Mononuclear cell (primary cell): ENCODE data around the gene MLIP. TPM values are rescaled to one million over a fixed set of nuclear protein-coding genes. Genes with fewer than 3 reads are reported as not detected.
"Not testable (repeated sequence)": the region's sequence is repeated elsewhere in the genome, so short reads cannot be mapped to it uniquely, and the experiment has no call there.

Experiments used
- H3K27me3 ChIP-seq: 2 replicates; pipeline ENCODE4 v1.6.0; 2011; ENCODE audit warnings: low read length, control low read depth; ENCODE audit not compliant: insufficient read depth
- H3K4me1 ChIP-seq: 2 replicates; pipeline ENCODE4 v1.5.1; 2011; ENCODE audit warnings: mild to moderate bottlenecking, low read length, control low read depth; ENCODE audit not compliant: insufficient read depth
- H3K4me3 ChIP-seq: 2 replicates; pipeline ENCODE4 v1.5.1; 2011; ENCODE audit warnings: mild to moderate bottlenecking, low read length, moderate library complexity
- H3K9me3 ChIP-seq: 2 replicates; pipeline ENCODE4 v1.5.1; 2011; ENCODE audit warnings: low read depth, mild to moderate bottlenecking, control low read depth, low read length
- total RNA-seq: library from RNA; depleted of rRNA; stranded (reverse); fragments of >200 nt; gene quantifications from one replicate; pipeline ENCODE4 v1.2.3, GENCODE V29; 2012

The MLIP gene
- total RNA-seq, 1 donor = not detected

GRCh38 chr6:54248994-54249393, 137.8 kb downstream of the MLIP start:
- H3K27me3 ChIP-seq = no peaks in the 10 kb centered on the region
- no peaks in the 10 kb centered on the region for H3K9me3 ChIP-seq
- H3K4me3 ChIP-seq = no peak overlapping the region
- no peaks in the 10 kb centered on the region for H3K4me1 ChIP-seq

GRCh38 chr6:54249812-54250211, 138.6 kb downstream of the MLIP start:
- H3K4me1 ChIP-seq, H3K9me3 ChIP-seq, H3K4me3 ChIP-seq, H3K27me3 ChIP-seq: not testable (repeated sequence)

GRCh38 chr6:54252496-54252895, 141.3 kb downstream of the MLIP start:
- Histone ChIP-seq H3K4me3 (no peak overlapping the region), H3K27me3 (no peaks in the 10 kb centered on the region), H3K4me1 (no peaks in the 10 kb centered on the region), H3K9me3 (no peaks in the 10 kb centered on the region)

GRCh38 chr6:54252916-54253315, 141.7 kb downstream of the MLIP start:
- H3K4me3 ChIP-seq = no peak overlapping the region
- H3K4me1 ChIP-seq = no peaks in the 10 kb centered on the region

GRCh38 chr6:54254886-54255285, 143.6 kb downstream of the MLIP start:
- Histone ChIP-seq H3K4me3 (no peak overlapping the region), H3K27me3 (no peaks in the 10 kb centered on the region), H3K4me1 (no peaks in the 10 kb centered on the region), H3K9me3 (no peaks in the 10 kb centered on the region)

More at GRCh38 chr6:54252916-54253315, 141.7 kb downstream of the MLIP start:
- Histone ChIP-seq H3K27me3 (no peaks in the 10 kb centered on the region), H3K9me3 (no peaks in the 10 kb centered on the region)

DNA sequence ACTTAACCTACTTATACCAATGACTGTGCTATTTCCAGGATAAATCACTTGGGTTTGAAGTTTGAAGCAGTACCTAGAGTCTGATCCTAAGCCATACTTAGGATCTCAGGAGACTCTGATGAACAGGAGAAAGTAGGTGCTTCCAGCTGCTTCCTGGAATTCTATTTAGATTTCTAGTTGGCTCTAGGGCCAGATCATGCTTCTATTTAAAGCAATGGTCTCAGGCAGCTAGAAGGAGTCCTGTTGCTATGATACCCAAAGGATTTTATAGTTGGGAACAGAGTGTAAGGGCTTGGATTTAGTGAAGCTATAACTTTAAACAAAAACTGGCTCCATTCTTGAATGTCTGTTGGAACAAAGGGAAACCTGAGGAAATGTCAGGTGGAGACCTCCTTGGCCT, 144.6 kb downstream of the MLIP start:
- Histone ChIP-seq H3K27me3 (no peaks in the 10 kb centered on the region), H3K4me1 (no peaks in the 10 kb centered on the region), H3K9me3 (no peaks in the 10 kb centered on the region), H3K4me3 (no peak overlapping the region)

DNA sequence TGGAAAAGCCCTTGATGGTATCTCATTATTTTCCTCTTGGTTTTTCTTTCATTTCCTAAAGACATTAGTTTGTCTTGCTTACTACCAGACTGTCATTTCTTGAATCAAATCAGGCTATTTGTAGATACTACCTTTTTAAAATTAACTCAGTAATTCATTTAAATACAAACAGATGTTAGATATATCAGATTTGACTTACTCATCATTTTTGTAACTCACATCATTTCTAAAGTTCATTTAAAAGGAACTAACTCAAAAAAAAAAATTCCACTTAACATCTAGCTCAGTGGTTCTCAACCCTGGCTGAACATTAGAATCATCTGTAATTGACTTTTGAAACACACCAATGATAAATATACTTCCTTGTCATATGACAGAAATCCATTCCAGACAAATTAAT, 148.8 kb downstream of the MLIP start:
- Histone ChIP-seq H3K4me1 (no peaks in the 10 kb centered on the region), H3K27me3 (no peaks in the 10 kb centered on the region), H3K9me3 (no peaks in the 10 kb centered on the region), H3K4me3 (no peak overlapping the region)

DNA sequence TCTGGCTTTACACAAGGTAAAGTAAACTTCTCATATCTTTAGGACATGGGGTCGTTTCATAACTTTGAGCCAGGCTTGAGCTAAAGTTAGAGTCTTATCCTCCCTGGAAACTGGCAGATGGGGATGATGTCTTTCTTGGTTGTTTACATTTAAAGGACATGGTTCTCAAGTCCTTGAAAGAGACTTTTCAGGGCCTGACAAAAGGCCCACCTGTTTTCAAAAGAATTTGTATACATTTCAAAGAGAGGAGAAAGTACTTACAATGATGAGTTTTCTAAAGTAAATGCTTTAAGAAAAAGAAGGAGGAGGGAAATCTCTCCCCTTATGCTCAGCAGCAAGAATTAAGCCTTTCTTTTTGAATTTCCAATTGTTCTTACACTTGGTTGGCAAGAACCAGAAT, 151.3 kb downstream of the MLIP start:
- no peaks in the 10 kb centered on the region for H3K9me3 ChIP-seq
- H3K4me3 ChIP-seq = no peak overlapping the region
- no peaks in the 10 kb centered on the region for H3K27me3 ChIP-seq
- H3K4me1 ChIP-seq = no peaks in the 10 kb centered on the region

DNA sequence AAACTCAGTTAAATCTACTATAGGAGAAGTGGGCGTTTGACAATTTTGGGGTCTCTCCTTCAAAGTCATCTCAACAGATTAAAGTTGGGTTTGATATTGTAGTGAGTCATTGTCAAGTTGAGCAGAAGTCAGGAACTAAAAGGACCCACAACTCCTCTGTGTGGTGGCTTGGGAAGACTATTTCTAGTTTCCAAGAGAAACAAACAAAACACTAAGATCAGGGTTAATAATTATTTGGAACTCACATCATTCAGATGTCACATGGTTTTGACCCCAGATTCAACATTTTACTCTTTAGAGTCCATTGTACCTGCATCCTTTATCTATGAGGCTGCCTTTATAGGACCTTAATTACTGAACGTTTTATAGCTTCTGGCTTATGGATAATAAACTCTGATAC, 151.7 kb downstream of the MLIP start:
- Histone ChIP-seq H3K4me3 (no peak overlapping the region), H3K9me3 (no peaks in the 10 kb centered on the region), H3K27me3 (no peaks in the 10 kb centered on the region), H3K4me1 (no peaks in the 10 kb centered on the region)

- Histone ChIP-seq H3K4me3 (no peak overlapping the region), H3K4me1 (no peaks in the 10 kb centered on the region), H3K9me3 (no peaks in the 10 kb centered on the region), H3K27me3 (no peaks in the 10 kb centered on the region)
These were observed 153.5 kb downstream of the MLIP start for GRCh38 chr6:54264581-54265272.

DNA sequence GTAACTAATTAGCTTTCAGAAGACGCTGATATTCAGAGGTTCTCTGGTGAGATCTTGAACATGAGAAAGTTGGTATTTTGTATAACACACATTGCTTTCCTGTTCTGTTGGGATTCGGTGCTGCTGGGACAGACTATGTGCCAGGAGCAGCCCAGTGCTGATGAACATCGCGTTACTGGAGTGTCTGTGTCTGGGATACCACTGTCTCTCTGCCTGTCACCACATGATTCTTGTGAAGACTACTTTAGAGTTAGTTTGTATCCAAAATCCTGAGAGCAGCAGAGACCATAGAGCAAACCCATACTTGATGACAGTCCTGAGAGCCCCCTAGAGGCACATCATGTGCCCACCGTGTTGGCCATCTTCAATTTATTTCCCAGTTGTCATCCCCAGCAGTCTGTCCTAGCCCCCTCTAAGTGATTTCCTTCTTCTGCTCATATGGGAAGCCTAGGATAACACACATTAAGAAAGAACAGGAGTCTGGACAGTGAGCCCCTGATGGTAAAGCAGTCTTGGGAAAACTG, 155.2 kb downstream of the MLIP start:
- Histone ChIP-seq H3K4me1 (no peaks in the 10 kb centered on the region), H3K4me3 (no peak overlapping the region), H3K27me3 (no peaks in the 10 kb centered on the region), H3K9me3 (no peaks in the 10 kb centered on the region)

GRCh38 chr6:54267798-54268197, 156.6 kb downstream of the MLIP start:
- H3K9me3 ChIP-seq = no peaks in the 10 kb centered on the region
- H3K4me1 ChIP-seq = no peaks in the 10 kb centered on the region
- H3K4me3 ChIP-seq = no peak overlapping the region
- no peaks in the 10 kb centered on the region for H3K27me3 ChIP-seq

DNA sequence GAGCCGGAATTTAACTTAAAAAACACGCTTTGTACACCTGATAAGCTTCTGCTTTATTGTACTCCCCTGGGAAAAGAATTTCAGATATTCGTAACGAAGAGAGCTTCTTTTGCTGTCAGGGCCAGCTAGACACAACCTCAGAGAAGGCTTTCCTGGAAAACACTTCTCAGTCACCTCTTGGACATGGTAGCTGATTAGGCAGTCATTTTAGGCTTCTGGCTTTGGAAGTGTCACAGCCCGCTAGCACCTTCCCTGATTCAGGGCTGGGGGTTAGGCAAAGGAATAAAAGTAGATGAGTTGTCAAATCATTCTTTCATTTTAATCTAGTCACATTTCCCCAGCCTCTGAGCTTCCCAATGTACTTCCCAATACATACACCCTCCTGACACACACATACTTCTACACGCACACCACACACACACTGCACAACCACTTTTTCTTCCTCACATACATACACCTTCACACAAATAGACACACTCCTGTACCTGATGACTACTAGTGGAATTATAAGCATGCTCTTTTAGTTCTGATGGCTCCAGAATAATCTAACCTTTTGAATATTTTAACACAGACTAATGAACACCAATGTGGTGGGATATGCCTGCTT, 162.1 kb downstream of the MLIP start:
- H3K4me3 ChIP-seq = no peak overlapping the region
- no peaks in the 10 kb centered on the region for H3K9me3 ChIP-seq
- H3K27me3 ChIP-seq = no peaks in the 10 kb centered on the region
- H3K4me1 ChIP-seq = no peaks in the 10 kb centered on the region

GRCh38 chr6:54274383-54274782, 163.1 kb downstream of the MLIP start:
- no peak overlapping the region for H3K4me3 ChIP-seq
- H3K27me3 ChIP-seq = no peaks in the 10 kb centered on the region
- no peaks in the 10 kb centered on the region for H3K9me3 ChIP-seq
- no peaks in the 10 kb centered on the region for H3K4me1 ChIP-seq

- Histone ChIP-seq H3K27me3 (no peaks in the 10 kb centered on the region), H3K9me3 (no peaks in the 10 kb centered on the region), H3K4me3 (no peak overlapping the region), H3K4me1 (no peaks in the 10 kb centered on the region)
These were observed 170.9 kb downstream of the MLIP start for GRCh38 chr6:54282186-54282585.
